HG03354 (cell line): ENCODE results near the gene MIA.
"Not testable (repeated sequence)": the region's sequence is repeated elsewhere in the genome, so short reads cannot be mapped to it uniquely, and the experiment has no call there.

Experiments used
- ATAC-seq: cut with Tn5 transposase; IDR thresholded peaks from one replicate; pipeline ENCODE4 v1.9.1; 2021; ENCODE audit warnings: mild to moderate bottlenecking; ENCODE audit not compliant: unreplicated experiment, poor library complexity, severe bottlenecking

The MIA gene

DNA sequence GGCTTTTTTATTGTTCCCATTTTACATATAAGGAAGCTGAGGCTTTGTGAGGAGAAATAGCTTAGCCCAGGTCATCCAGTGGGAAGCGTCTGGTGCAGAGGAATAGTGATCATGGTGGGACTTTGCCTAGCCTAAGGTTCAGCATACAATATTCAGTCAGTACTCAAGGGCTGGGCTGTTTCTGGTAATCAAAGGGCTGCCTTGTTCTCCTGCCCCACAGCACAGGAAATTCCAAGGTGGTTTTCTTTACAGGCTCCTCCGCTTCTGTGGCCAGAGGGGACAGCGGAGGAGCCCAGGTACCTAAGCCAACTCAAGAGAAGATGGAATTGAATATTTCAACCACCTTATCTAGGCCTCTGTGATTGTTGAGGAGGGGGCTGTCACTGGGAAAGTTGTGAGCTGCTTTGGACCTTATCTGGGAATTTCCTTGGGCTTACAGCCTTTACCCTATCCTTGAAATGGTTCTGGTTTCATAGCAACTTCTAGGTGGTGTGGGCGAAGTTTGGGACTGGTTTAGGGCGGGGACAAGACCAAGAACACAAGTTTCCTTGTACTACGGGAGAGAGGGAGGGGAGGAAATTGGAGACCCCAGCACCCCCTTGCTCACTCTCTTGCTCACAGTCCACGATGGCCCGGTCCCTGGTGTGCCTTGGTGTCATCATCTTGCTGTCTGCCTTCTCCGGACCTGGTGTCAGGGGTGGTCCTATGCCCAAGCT, at the start of gene MIA:
Gene MIA (plus strand): TSS at position 606 of the 716 bp plus-strand sequence. CDS start 22 bp downstream, at position 628.
- ATAC-seq: no peak

DNA sequence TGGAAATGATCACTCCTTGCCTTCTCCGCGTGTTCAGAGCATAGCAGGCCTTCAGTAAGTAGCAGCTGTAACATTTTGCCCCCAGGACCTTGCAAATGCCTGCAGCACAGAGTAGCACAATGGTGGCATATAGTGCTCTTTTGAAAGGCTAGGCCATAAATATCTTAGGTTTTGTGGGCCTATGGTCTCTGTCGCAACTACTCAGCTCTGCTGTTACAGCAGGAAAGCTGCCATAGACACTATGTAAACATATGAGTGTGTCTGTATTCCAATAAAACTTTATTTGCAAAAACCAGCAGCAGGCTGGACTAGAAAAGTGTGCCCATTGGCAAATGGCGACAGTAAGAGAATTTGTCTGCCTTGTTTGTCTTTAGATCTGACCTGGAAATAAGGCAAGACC, 49.0 kb upstream of the MIA start:
- no peak for ATAC-seq

DNA sequence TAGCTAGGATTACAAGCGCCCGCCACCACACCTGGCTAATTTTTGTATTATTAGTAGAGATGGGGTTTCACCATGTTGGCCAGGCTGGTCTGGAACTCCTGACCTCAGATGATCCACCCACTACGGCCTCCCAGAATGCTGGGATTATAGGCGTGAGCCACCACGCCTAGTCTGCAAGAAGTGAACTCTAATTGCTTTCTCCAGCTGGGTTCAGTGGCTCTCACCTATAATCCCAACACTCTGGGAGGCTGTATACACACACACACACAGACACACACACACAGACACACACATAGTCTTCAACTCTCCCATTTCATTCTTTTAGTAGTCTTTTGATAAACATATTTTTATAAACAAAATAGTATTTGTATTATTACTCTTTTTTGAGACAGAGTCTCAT, 45.3 kb upstream of the MIA start:
- ATAC-seq: not testable (repeated sequence)

DNA sequence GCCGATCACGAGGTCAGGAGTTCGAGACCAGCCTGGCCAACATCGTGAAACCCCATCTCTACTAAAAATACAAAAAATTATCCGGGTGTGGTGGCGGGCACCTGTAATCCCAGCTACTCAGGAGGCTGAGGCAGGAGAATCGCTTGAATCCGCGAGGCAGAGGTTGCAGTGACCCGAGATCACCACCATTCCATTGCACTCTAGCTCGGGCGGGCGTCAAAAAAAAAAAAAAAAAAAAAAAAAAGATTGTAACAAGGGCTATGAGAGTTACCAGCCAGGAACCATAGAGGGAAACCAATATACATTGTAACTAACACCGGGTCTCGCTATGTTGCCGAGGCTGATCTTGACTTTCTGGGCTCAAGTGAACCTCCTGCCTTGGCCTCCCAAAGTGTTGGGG, 43.0 kb upstream of the MIA start:
- ATAC-seq: not testable (repeated sequence)

DNA sequence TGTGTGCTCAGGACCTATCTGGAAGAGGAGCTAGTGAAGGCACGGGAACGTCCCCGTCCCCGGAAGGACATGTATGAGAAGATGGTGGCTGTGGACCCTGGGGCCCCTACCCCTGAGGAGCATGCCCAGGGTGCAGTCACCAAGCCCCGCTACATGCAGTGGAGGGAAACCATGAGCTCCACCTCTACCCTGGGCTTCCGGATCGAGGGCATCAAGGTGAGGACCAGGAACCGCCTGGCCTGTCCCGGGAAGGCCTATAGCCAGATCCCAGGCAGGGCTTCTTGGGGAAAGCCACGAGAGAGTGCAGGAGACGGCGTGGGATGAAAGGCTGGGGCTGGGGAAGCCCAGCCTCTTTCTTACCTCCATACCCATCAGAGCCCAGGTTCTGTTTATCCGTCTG, 42.2 kb upstream of the MIA start:
- no peak for ATAC-seq

DNA sequence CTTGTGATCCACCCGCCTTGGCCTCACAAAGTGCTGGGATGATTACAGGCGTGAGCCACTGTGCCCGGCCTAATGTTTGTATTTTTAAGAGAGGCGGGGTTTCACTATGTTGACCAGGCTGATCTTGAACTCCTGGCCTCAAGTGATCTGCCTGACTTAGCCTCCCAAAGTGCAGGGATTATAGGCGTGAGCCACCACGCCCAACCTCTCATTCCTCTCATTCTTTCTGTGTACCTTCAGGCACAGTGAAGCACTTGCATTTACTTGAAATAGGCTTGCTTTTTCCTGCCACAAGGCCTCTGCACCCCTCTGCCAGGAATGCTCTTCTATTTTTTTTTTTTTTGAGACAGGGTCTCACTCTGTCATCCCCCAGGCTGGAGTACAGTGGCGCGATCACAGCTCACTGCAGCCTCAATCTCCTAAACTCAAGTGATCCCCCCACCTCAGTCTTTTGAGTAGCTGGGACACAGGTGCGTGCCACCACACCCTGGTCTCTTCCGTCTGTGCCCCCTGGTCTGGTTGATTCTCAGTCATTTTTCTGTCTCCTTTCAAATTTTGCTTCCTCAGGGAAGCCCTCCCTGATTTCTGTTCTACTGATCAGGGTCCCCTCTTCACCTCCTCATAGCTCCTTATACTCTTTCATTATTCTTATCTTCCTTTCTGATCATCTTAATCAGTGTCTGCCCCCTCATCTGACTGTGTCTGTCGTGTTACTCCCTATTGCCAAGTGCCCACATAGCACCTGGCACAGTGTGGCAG, 40.1 kb upstream of the MIA start:
- ATAC-seq: no peak

DNA sequence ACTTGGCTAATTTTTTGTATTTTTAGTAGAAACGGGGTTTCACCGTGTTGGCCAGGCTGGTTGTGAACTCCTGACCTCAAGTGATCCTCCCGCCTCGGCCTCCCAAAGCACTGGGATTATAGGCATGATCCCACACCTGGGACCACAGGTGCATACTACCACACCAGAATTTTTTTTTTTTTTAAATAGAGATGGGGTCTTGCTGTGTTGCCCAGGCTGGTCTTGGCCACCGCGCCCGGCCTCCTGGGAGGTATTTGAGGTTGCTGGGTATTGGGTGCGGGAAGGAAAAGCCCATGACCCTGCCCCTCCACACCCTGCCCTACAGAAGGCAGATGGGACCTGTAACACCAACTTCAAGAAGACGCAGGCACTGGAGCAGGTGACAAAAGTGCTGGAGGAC, 38.7 kb upstream of the MIA start:
- no peak for ATAC-seq

DNA sequence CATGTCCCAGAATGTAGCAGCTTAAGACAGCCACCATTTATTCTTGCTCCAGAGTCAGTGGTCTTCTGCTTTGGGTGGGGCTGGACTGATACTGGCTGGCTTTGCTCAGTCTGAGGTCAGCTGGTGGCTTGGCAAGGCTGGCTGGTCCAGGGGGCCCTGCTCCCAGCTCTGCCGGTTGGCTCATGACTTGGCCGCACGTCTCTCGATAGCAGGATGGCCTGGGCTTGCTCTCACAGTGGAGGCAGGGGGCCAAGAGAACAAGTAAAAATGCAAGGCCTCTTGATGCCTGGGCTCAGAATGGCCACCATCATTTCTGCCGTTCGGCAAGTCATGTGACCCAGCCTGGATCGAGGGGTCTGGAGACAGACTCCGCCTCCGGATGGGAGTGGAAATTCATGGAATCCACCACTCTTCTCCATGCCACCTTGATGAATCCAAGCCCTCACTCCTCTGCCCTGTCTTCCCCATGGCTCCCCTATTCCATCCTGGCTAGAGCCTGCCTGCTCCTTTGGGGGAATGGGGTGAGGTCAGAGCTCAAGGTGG, 38.1 kb upstream of the MIA start:
- ATAC-seq: no peak

DNA sequence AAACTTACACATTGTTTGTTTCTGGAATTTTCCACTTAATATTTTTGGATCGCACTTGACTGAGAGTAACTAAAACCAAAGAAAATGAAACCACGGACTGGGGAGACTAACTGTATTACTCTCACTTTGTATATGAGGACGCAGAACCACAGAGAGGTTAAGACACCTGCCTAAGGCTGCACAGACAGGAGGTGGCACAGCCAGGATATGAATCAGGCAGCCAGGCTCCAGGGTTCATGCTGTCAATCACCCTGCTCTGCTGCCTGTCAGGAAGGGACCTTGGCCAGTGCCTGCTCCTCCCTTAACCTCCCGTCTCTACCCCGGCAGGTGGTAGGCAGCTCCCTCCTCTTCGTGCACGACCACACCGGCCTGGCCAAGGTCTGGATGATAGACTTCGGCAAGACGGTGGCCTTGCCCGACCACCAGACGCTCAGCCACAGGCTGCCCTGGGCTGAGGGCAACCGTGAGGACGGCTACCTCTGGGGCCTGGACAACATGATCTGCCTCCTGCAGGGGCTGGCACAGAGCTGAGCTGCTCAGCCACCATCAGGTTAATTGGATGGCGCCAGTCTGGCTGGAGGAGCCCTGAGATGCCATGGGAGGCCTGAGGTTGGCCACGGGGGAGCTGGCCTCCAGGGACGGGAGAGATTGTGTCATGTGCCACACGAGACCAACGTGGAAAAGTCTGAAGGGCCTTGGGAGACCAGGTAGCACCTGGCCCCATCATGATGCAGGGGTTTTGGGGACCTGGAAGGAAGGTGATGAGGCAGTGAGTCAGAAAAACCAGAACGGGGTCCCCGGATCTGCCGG, 36.1 kb upstream of the MIA start:
- no peak for ATAC-seq

DNA sequence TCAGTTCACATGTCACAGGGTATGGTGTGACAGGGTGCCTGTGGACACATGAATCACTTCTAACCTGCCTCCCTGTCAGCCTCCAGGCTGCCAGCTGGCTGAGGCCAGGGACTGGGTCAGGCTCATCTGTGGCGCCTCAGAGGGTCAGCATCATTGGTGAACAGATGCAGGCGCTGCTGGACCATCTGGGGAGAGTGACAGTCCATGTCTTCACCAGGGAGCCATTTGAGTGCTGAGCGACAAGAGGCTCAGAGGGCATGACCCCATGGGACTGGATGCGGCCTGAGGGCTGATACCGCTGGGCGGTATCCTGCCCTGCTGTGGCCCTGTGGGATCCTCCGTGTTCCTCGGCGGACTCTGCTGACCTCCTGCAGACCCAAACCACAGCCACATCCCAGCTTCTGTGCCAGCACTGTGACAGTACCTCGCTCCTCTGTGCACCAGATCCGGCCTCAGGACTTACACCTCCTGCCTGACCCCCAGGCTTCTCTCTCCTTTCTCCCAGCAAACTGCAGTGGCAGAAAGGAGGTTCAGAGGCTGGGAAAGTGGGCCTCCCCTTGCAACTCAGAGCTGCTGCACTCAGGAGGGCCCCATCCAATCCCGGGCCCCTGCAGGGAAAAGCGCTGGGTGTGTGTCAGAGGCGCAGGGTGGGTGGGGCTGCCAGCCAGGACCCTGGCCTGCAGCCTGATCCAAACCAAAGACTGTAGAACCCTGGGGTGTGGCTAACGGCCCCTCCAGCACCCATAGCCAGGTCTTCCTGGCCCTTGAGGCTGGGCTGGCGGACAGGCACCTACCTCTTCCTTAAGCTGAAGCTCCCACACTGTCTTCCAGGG, 35.2 kb upstream of the MIA start:
- no peak for ATAC-seq

DNA sequence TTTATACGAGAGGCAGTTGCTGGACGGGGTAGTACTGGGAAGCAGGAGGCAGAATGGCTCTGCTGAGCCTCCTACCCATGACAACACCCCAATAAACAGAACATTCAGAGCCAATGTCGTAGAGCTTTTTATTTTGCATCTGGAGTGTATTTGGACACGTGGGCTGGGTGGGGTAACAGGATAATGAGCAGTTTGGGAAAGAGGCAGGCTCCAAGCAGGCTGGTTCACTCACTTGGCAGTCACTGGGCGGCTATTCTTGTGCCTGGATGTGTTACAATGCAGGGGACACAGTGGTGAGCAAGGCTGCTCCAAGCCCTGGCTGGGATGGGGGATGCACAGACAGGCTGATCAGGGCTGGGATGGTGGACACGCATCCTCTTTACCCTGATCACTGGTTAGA, 34.6 kb upstream of the MIA start:
- ATAC-seq: no peak

DNA sequence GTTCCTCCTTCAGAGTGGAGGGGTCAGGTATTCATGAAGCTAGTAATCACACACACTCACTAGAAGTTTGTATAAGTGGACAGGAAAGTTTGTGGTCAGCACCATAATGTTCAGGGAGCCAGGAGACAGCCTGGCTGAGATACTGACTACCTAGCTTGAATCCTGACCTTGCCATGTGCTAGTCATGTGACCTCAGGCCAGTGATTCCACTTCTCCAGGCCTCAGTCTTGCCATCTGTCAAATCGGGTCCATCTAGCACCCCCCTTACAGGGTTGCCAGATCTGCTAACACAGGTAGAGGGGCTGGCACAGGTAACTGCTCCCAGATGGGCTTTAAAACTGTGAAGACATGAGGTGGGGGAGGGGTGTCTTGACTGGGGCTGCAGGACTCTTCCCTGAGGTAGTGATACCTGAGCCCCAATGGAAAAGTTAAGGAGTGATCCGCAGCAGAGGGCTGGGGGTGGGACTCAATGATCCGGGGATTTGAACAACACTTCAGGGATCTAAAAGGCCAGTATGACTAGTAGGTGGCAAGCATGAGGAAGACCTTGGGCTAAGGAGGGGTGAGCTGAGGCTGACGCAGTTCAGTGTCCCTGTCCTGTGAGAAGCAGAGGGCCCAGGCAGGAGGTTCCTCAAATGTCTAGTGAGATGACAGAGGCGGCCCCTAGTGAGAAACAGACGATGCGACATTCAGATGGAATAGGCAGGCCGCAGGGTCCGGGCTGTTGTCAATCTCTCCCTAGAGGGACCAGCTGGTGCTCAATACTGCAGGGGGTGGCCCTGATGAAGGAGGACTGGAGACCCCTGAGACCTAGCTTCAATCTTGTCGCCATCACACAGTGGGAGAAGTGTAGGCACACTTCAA, 33.6 kb upstream of the MIA start:
- ATAC-seq: no peak

DNA sequence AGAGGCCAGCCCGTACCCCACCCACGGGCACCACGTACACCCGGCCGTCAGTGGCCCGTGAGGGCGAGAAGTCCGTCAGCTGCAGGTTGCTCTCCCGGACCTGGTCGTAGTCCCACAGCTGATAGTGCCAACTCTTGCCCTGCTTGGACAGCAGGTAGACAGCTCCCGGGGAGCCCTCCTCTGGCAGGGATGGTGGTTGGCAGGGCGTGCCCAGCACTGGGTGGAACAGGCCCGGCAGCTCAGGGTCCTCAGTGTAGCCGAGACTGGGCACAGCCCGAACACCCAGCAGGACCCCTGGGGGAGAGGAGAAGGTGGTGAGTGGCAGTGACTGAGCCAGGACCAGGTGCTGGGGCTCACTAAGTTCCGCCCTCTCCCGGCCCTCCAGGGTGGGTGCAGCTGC, 32.8 kb upstream of the MIA start:
- no peak for ATAC-seq

DNA sequence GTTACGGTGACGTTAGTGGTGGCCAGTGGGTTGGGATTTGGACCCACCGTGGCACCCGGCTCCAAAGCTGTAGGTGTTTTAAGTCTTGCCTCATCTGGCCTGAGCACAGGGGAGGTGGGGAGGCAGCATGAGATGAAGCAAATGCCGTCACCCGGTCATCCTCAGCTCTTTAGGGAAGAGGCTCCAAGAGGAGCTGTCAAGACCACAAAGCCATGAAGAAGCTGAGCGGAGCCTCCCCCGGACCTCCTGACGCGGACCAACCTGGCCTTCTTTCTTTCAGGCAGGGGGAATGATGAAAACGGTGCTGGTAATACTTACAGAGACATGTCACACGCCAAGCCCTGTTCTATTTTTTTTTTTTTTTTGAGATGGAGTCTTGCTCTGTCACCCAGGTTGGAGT, 32.4 kb upstream of the MIA start:
- ATAC-seq: no peak

DNA sequence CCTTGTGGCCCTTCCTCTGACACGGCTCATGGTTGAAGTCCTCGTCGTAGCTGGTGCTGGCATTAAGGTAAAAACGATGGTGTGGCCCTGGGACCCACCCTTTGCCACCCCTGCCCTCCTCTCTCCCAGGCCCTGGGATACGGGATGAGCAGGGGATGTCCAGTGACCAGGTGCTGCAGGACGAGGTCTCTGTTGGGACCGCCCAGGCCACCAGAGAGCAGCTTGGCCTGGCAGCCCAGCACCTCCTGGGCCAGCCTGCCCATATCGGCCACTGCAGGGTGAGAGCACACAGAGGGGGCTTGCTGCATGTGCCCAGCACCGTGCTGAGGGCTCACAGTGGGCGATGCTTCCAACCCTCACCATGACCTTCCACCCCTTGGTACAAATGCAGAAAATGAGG, 31.4 kb upstream of the MIA start:
- no peak for ATAC-seq

DNA sequence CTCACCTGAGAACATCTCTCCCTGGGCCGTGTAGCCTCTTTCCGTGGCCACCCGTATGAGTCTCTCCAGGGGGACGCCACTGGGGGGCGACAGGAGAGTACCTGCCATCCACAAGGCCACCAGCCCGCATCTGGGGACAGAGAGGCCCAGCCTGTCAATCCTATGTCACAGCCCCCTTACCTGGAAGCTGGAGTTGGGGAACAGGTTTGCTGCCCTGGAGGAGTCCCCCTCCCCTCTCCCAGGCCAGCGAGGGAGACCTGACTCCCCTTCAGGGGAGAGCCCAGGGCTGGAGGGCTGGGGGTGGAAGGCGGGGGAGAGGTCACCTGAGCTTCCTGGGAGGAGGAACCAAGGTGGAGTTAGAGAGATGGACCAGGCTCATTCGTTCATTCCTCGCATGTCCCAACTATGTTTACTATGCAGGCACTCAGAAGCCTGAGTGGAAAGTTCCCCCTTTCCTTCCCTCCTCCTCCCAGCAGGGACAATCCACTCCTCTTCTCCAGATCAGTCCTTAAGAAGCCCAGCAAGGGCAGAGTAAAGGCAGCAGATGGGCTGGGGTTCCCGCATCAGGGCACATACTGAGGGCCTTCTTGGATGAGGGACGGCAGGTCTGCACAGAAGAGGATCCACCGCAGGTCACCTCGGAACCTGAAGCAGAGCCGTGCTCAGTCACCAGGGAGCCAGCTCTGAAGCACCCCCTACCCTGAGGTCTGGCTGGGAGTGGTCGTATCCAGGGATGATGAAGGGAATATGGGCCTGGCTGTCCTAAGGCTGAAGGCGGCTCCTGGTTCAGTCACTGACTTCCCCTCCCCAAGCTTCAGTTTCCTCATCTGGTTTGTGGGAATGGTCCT, 30.5 kb upstream of the MIA start:
- ATAC-seq: no peak

DNA sequence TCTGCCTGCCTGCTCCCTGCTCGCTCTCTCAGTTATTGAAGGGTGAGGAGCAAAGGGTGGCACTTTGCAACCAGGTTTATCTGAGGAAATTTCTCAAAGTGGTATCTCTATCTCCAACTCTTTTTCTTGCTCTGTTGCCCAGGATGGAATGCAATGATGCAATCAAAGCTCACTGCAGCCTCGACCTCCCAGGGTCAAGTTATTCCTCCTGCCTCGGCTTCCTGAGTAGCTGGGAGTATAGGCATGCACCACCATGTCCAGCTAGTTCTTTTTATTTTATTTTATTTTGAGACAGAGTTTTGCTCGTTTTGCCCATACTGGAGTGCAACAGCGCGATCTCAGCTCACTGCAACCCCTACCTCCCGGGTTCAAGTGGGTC, 29.9 kb upstream of the MIA start:
- no peak for ATAC-seq

DNA sequence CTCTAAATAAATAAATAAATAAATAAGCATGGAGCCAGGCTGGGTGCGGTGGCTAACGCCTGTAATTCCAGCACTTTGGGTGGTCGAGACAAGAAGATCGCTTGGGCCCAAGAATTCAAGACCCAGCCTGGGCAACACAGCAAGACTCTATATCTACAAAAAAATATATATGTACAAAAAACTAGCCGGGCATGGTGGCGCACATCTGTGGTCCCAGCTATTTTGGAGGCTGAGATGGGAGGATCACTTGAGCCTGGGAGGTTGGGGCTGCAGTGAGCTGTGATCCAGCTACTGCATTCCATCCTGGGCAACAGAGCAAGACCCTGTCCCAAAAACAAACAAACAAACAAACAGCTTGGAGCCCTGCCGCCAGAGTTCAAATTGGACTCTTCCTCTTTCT, 27.8 kb upstream of the MIA start:
- no peak for ATAC-seq
